Activated CD4-positive, alpha-beta T cell treated with anti-CD3 and anti-CD28 coated beads, Interleukin-2, amount 10 ng/mL, durations not matched to agents 24 days and 14 days (primary cell): Measurements from ENCODE around the gene GRIK5. TPM values are rescaled to one million over a fixed set of nuclear protein-coding genes. Genes with fewer than 3 reads are reported as not detected.
"Not testable (repeated sequence)": the region's sequence is repeated elsewhere in the genome, so short reads cannot be mapped to it uniquely, and the experiment has no call there.

Experiments
- DNase-seq: peaks from one replicate; pipeline ENCODE4 v3.0.0; 2022
- H3K27ac Mint-ChIP-seq: one replicate; pipeline ENCODE4 v1.8.0; 2022; ENCODE audit warnings: mild to moderate bottlenecking, mixed read lengths
- H3K27me3 Mint-ChIP-seq: one replicate; pipeline ENCODE4 v1.8.0; 2022; ENCODE audit warnings: mixed read lengths
- H3K36me3 Mint-ChIP-seq: one replicate; pipeline ENCODE4 v1.8.0; 2022; ENCODE audit warnings: low read depth, mild to moderate bottlenecking, mixed read lengths
- H3K4me1 Mint-ChIP-seq: one replicate; pipeline ENCODE4 v1.8.0; 2021; ENCODE audit warnings: mixed read lengths
- H3K4me3 Mint-ChIP-seq: one replicate; pipeline ENCODE4 v1.8.0; 2022; ENCODE audit warnings: mild to moderate bottlenecking, moderate library complexity, mixed read lengths
- H3K9me3 Mint-ChIP-seq: one replicate; pipeline ENCODE4 v1.8.0; 2021; ENCODE audit warnings: mixed read lengths
- intact Hi-C: fragments of 100-400 bp; cut with micrococcal nuclease; formaldehyde crosslinking; loops from one replicate; pipeline ENCODE4 v1.15.1; 2023
- total RNA-seq: library from RNA; stranded (reverse); gene quantifications from 2 replicates; pipeline ENCODE4 v1.2.3, GENCODE V29; 2022

Gene GRIK5
- total RNA-seq, 1 donor from 2014 or later, result 4.9 TPM

- Mint-ChIP-seq H3K4me1 (peaks cover 5% of the 10 kb centered on the region), H3K27me3 (peaks cover 3% of the 10 kb centered on the region), H3K27ac (no peak overlapping the region), H3K4me3 (no peak overlapping the region), H3K9me3 (no peaks in the 10 kb centered on the region), H3K36me3 (no peaks in the 10 kb centered on the region)
- DNase-seq, result no peak
- intact Hi-C loops, result no loop called here
Observed at GRCh38 chr19:42018503-42019193, 51.4 kb downstream of the GRIK5 start.

GRCh38 chr19:42017040-42017439 is 53.0 kb downstream of the GRIK5 start:
- Mint-ChIP-seq H3K27me3 (peaks cover 3% of the 10 kb centered on the region), H3K4me3 (no peak overlapping the region), H3K9me3 (no peaks in the 10 kb centered on the region), H3K27ac (no peak overlapping the region), H3K4me1 (peaks cover 5% of the 10 kb centered on the region), H3K36me3 (no peaks in the 10 kb centered on the region)
- DNase-seq, result no peak
- intact Hi-C loops, result no loop called here

- H3K36me3 Mint-ChIP-seq, DNase-seq, H3K27me3 Mint-ChIP-seq, H3K27ac Mint-ChIP-seq, H3K4me1 Mint-ChIP-seq, intact Hi-C loops, H3K9me3 Mint-ChIP-seq, H3K4me3 Mint-ChIP-seq: not testable (repeated sequence)
Observed at GRCh38 chr19:42012747-42013146, 57.3 kb downstream of the GRIK5 start.

- no peaks in the 10 kb centered on the region for H3K36me3 Mint-ChIP-seq
- H3K27me3 Mint-ChIP-seq, result peaks cover 4% of the 10 kb centered on the region
- intact Hi-C loops, result no loop called here
- H3K27ac Mint-ChIP-seq, result no peak overlapping the region
- H3K4me1 Mint-ChIP-seq, result peaks cover 3% of the 10 kb centered on the region
- no peak for DNase-seq
- no peaks in the 10 kb centered on the region for H3K9me3 Mint-ChIP-seq
- no peak overlapping the region for H3K4me3 Mint-ChIP-seq
Observed at GRCh38 chr19:42010245-42011126, 59.5 kb downstream of the GRIK5 start.

GRCh38 chr19:42006569-42006968 is 63.4 kb downstream of the GRIK5 start:
- intact Hi-C loops, result no loop called here
- H3K36me3 Mint-ChIP-seq, result no peaks in the 10 kb centered on the region
- no peak for DNase-seq
- peaks cover 10% of the 10 kb centered on the region for H3K27me3 Mint-ChIP-seq
- H3K4me1 Mint-ChIP-seq, result peaks cover 7% of the 10 kb centered on the region
- no peak overlapping the region for H3K4me3 Mint-ChIP-seq
- no peak overlapping the region for H3K27ac Mint-ChIP-seq
- no peaks in the 10 kb centered on the region for H3K9me3 Mint-ChIP-seq

- H3K27me3 Mint-ChIP-seq, result peaks cover 17% of the 10 kb centered on the region
- H3K9me3 Mint-ChIP-seq, result no peaks in the 10 kb centered on the region
- H3K27ac Mint-ChIP-seq, result no peak overlapping the region
- intact Hi-C loops, result no loop called here
- no peak overlapping the region for H3K4me3 Mint-ChIP-seq
- no peaks in the 10 kb centered on the region for H3K36me3 Mint-ChIP-seq
- no peak for DNase-seq
- H3K4me1 Mint-ChIP-seq, result peaks cover 7% of the 10 kb centered on the region
Observed at GRCh38 chr19:42005504-42005903, 64.5 kb downstream of the GRIK5 start.

GRCh38 chr19:42003506-42004294 is 66.3 kb downstream of the GRIK5 start:
- intact Hi-C loops, result no loop called here
- H3K4me1 Mint-ChIP-seq, result peaks cover 7% of the 10 kb centered on the region
- H3K27ac Mint-ChIP-seq, result no peak overlapping the region
- peaks cover 3% of the 10 kb centered on the region for H3K36me3 Mint-ChIP-seq
- DNase-seq, result no peak
- peaks cover 30% of the 10 kb centered on the region for H3K27me3 Mint-ChIP-seq
- H3K4me3 Mint-ChIP-seq, result no peak overlapping the region
- no peaks in the 10 kb centered on the region for H3K9me3 Mint-ChIP-seq

GRCh38 chr19:41999878-42000208 is 70.2 kb downstream of the GRIK5 start:
- Mint-ChIP-seq H3K4me3 (no peak overlapping the region), H3K9me3 (no peaks in the 10 kb centered on the region), H3K36me3 (peaks cover 3% of the 10 kb centered on the region), H3K4me1 (peaks cover 23% of the 10 kb centered on the region), H3K27ac (no peak overlapping the region), H3K27me3 (peaks cover 58% of the 10 kb centered on the region)
- no peak for DNase-seq
- intact Hi-C loops, result loop anchor here (5.0 kb wide), 1 partner anchor 32 kb away; no protein-coding TSS in a partner anchor

GRCh38 chr19:41999071-41999877 is 70.7 kb downstream of the GRIK5 start:
- Mint-ChIP-seq H3K4me1 (peaks cover 23% of the 10 kb centered on the region), H3K4me3 (peak overlapping the region; percentile 35), H3K27me3 (peaks cover 62% of the 10 kb centered on the region), H3K36me3 (peaks cover 3% of the 10 kb centered on the region), H3K9me3 (no peaks in the 10 kb centered on the region), H3K27ac (no peak overlapping the region)
- DNase-seq, result no peak
- intact Hi-C loops, result loop anchor here (5.0 kb wide), 1 partner anchor 33 kb away; no protein-coding TSS in a partner anchor

- Mint-ChIP-seq H3K4me1 (peaks cover 25% of the 10 kb centered on the region), H3K9me3 (no peaks in the 10 kb centered on the region), H3K36me3 (peaks cover 3% of the 10 kb centered on the region), H3K27ac (no peak overlapping the region), H3K4me3 (no peak overlapping the region), H3K27me3 (peaks cover 60% of the 10 kb centered on the region)
- DNase-seq, result peak; percentile 85
- intact Hi-C loops, result loop anchor here (5.0 kb wide), 1 partner anchor 34 kb away; no protein-coding TSS in a partner anchor
Observed at GRCh38 chr19:41998246-41999020, 71.6 kb downstream of the GRIK5 start.

GRCh38 chr19:41997851-41998229 is 72.2 kb downstream of the GRIK5 start:
- H3K27ac Mint-ChIP-seq, result no peak overlapping the region
- no peak for DNase-seq
- no peaks in the 10 kb centered on the region for H3K9me3 Mint-ChIP-seq
- peak overlapping the region; percentile 11 for H3K4me3 Mint-ChIP-seq
- peaks cover 25% of the 10 kb centered on the region for H3K4me1 Mint-ChIP-seq
- intact Hi-C loops, result loop anchor here (5.0 kb wide), 1 partner anchor 34 kb away; no protein-coding TSS in a partner anchor
- H3K36me3 Mint-ChIP-seq, result peaks cover 3% of the 10 kb centered on the region
- peaks cover 62% of the 10 kb centered on the region for H3K27me3 Mint-ChIP-seq

GRCh38 chr19:41997121-41997850 is 72.7 kb downstream of the GRIK5 start:
- peak; percentile 84 for DNase-seq
- peaks cover 3% of the 10 kb centered on the region for H3K36me3 Mint-ChIP-seq
- H3K9me3 Mint-ChIP-seq, result no peaks in the 10 kb centered on the region
- H3K4me3 Mint-ChIP-seq, result peak overlapping the region; percentile 27
- H3K27ac Mint-ChIP-seq, result no peak overlapping the region
- peaks cover 26% of the 10 kb centered on the region for H3K4me1 Mint-ChIP-seq
- intact Hi-C loops, result loop anchor here (5.0 kb wide), 1 partner anchor 35 kb away; no protein-coding TSS in a partner anchor
- peaks cover 67% of the 10 kb centered on the region for H3K27me3 Mint-ChIP-seq
